Bronchial epithelial cell (primary cell): ENCODE data around the gene PIEZO1. TPM values are rescaled to one million over a fixed set of nuclear protein-coding genes. Genes with fewer than 3 reads are reported as not detected.

Experiments
- DNase-seq: peaks from one replicate; pipeline ENCODE4 v3.0.0-alpha.2; 2010; ENCODE audit warnings: low read depth
- FAIRE-seq: peaks from 2 replicates; lab custom pipeline; 2011; peaks lifted over from hg19 to GRCh38; lab: Jason Lieb, UNC
- H3K27me3 ChIP-seq: 2 replicates; pipeline ENCODE4 v1.5.1; 2011; ENCODE audit warnings: low read length; ENCODE audit not compliant: control insufficient read depth, insufficient read depth
- H3K36me3 ChIP-seq: 2 replicates; pipeline ENCODE4 v1.5.1; 2011; ENCODE audit warnings: low read length; ENCODE audit not compliant: control insufficient read depth, insufficient read depth
- H3K4me3 ChIP-seq: 2 replicates; pipeline ENCODE4 v1.5.1; 2011; ENCODE audit warnings: mild to moderate bottlenecking, low read depth, low read length, control low read depth
- total RNA-seq: library from RNA; depleted of rRNA; stranded (reverse); fragments of >200 nt; gene quantifications from 2 replicates; pipeline ENCODE4 v1.2.1, GENCODE V29; 2014
- TF ChIP-seq, protein P1 (sequence below): IDR thresholded peaks from 2 replicates; pipeline ENCODE4 v1.5.1; 2011; ENCODE audit warnings: mild to moderate bottlenecking, moderate library complexity, low read length, control low read depth, inconsistent platforms; ENCODE audit not compliant: insufficient read depth, severe bottlenecking

PIEZO1 gene
- total RNA-seq, 1 donor from 2014 or later, result 98.2 TPM

DNA sequence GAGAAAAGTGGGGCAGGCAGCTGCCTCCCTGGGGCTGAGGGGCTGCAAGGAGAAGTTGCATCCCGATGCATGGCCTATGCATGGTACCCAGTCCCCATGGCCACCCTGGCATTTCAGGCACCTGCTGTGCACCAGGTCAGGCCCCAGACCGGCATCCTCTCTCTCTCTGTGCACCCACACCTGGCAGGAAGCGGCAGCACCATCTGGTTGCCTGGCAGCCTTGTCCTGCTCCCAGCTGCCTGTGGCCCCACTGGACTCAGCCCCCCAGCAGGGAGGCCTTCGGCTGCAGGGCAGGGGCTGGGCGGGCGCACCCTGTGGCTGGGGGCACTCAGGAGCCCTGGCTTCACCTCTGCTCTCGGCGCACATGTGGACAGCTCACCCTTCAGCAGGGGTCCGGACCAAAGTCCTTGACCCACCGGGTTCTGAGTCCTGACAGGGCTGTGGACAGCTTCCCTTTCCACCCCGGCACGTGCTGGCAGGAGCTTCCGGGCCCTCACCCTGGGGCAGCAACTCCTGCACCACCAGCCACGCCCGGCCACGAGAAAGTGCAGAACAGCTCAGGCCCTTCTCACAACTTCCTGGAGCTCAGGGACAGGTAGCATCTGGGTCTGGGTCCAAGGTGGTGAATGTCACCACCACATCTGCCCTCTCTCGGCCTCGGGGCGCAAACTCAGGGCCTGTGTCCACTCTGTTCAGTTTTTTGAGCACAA is 42.0 kb downstream of the PIEZO1 start:
- FAIRE-seq (no peak), DNase-seq (no peak)
- TF ChIP-seq, protein P1, sequence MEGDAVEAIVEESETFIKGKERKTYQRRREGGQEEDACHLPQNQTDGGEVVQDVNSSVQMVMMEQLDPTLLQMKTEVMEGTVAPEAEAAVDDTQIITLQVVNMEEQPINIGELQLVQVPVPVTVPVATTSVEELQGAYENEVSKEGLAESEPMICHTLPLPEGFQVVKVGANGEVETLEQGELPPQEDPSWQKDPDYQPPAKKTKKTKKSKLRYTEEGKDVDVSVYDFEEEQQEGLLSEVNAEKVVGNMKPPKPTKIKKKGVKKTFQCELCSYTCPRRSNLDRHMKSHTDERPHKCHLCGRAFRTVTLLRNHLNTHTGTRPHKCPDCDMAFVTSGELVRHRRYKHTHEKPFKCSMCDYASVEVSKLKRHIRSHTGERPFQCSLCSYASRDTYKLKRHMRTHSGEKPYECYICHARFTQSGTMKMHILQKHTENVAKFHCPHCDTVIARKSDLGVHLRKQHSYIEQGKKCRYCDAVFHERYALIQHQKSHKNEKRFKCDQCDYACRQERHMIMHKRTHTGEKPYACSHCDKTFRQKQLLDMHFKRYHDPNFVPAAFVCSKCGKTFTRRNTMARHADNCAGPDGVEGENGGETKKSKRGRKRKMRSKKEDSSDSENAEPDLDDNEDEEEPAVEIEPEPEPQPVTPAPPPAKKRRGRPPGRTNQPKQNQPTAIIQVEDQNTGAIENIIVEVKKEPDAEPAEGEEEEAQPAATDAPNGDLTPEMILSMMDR, result no peak
- Histone ChIP-seq H3K27me3 (no peaks in the 10 kb centered on the region), H3K4me3 (no peak overlapping the region), H3K36me3 (peaks cover 25% of the 10 kb centered on the region)

DNA sequence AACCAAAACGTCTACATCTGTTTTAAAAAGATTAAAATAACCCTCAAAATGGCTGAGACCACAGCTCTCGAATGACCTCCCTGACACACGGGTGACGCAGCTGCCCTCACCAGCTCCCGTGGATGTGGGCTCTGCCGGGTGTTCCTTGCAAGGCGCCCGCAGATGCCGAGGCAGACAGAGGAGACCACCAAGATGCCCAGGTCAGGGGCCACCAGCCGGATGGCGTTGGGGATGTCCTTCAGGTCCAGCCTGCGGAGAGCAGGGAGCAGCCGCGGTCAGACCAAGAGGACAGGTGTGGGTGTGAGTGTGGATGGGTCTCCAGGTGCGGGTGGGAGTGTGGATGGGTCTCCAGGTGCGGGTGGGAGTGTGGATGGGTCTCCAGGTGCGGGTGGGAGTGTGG is 43.7 kb downstream of the PIEZO1 start:
- H3K27me3 ChIP-seq, result no peaks in the 10 kb centered on the region
- TF ChIP-seq, protein P1, result no peak
- peaks cover 30% of the 10 kb centered on the region for H3K36me3 ChIP-seq
- FAIRE-seq, result no peak
- DNase-seq, result no peak
- no peak overlapping the region for H3K4me3 ChIP-seq

DNA sequence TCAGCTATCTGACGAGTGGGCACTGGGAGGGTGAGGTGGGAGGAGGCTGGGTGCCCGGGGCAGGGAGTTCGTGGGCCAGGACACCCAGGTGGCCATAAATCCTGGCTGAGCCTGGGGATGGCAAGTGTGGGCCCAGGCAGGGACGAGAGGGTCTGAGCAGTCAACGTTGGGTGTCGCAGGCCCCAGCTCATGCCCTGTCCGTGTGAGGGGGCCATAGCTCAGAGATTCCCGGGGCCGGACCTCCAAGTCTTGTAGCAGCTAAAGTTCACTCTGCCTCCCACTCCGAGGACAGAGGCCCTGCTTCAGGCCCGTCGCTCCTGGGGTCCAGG is 44.3 kb downstream of the PIEZO1 start:
- FAIRE-seq (no peak), DNase-seq (no peak)
- TF ChIP-seq, protein P1, result no peak

DNA sequence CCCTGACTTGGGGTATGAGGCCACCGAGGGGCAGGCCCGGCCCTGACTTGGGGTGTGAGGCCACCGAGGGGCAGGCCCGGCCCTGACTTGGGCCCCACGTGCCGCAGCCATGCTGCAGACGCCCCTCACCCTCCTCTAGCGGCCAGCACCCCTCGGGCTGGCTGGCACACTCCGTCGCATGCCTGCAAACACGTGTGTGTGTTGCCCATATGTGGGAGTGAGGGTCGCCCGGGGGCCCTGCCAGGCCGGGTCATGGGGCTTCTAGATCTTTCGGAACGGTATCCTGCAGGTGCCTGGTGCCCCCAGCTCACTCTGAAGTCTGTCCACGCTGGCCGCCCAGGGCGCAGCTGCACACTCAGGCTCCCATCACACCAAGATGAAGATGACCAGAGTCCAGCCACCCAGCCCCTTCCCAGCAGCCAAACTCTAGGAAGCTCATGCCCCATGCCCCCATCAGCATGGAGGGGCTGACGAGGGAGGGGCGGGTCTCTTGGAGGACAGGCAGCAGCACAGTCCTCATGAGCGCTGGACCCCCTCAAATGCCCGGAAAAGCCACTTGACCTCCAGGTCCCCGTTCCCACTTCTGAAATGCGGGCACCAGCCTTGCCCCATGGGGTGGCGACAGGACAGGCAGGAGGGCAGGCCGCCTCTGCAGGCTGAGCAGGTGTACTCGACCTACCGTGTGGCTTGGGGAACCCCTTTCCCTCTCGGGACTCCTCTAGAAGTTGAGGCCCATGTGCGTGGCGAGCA is 44.9 kb downstream of the PIEZO1 start:
- DNase-seq (no peak), FAIRE-seq (no peak)
- no peak overlapping the region for H3K4me3 ChIP-seq
- TF ChIP-seq, protein P1, result no peak
- peaks cover 39% of the 10 kb centered on the region for H3K36me3 ChIP-seq
- H3K27me3 ChIP-seq, result no peaks in the 10 kb centered on the region

More for the DNA sequence above, 44.3 kb downstream of the PIEZO1 start:
- H3K36me3 ChIP-seq, result peaks cover 34% of the 10 kb centered on the region
- no peak overlapping the region for H3K4me3 ChIP-seq
- H3K27me3 ChIP-seq, result no peaks in the 10 kb centered on the region

DNA sequence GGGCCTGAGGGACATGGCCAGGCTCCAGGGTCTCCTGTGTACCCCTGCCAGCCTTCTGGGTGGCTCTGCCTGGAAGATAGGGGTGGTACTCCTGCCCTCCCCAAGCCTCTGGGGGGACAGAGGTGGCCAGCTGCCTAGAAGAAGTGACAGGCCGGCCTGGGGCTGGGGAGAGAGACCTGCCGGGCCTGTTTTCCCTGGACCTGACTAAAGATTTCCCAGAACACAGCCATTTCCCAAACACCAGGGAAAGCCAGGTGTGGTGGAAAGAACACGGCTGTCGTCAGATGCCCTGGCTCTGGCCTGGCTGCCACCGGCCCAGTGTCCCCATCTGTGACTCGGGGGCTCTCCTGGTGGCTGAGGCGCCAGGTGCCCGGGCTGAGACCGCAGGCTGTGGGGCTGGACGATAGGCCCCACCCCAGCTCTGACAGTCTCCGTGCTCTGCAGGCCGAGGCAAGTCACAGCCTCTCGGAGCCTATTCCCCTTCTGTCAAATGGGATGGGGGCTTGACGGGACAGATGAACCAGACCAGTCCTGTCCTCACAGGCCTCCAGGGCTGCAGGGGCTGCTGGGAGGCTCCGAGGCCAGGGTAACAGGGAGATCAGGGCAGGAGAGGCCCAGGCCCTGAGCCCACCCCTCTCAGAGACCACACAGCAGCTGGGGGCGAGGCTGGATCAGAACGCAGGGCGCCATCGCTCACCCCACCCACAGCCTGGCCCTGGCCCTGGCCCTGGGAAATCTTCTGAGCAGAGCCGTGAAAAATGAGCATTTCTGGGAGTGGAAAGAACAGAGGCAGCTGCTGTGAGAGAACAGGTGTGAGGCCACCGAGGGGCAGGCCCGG is 45.7 kb downstream of the PIEZO1 start:
- no peaks in the 10 kb centered on the region for H3K27me3 ChIP-seq
- H3K4me3 ChIP-seq, result no peak overlapping the region
- no peak for DNase-seq
- TF ChIP-seq, protein P1, result no peak
- peaks cover 46% of the 10 kb centered on the region for H3K36me3 ChIP-seq
- FAIRE-seq, result no peak
